Measurements from ENCODE around the gene MYOZ3.

MYOZ3 gene

GRCh38 chr5:150618163-150618562 lies 42.9 kb upstream of the MYOZ3 start:
- Histone ChIP-seq H3K9me3 (ENCODE audit: low read depth, low read length) (no peaks in the 10 kb centered on the region), H3K9ac (ENCODE audit: insufficient read length) (no peak overlapping the region), H3K36me3 (ENCODE audit: insufficient read depth, low read length) (no peaks in the 10 kb centered on the region), H3K4me3 (no peak overlapping the region), H3K27ac (no peak overlapping the region)
- TF ChIP-seq FOXP2 (optimal IDR thresholded peaks at IDR 0.05; ENCODE audit: control extremely low read depth, extremely low read length, insufficient read depth) (no peak), POLR2AphosphoS5 (IDR thresholded peaks at IDR 0.05; ENCODE audit: borderline replicate concordance, low read depth, low read length) (no peak), EZH2 (IDR thresholded peaks at IDR 0.05) (no peak)
- no peak for DNase-seq (ENCODE audit: low read depth, low spot score)

GRCh38 chr5:150618588-150619281 lies 42.3 kb upstream of the MYOZ3 start:
- no peak for DNase-seq (ENCODE audit: low read depth, low spot score)
- TF ChIP-seq FOXP2 (optimal IDR thresholded peaks at IDR 0.05; ENCODE audit: control extremely low read depth, extremely low read length, insufficient read depth), result no peak
- no peaks in the 10 kb centered on the region for H3K9me3 ChIP-seq (ENCODE audit: low read depth, low read length)
- H3K36me3 ChIP-seq (ENCODE audit: insufficient read depth, low read length), result no peaks in the 10 kb centered on the region
- H3K27ac ChIP-seq, result no peak overlapping the region
- no peak overlapping the region for H3K9ac ChIP-seq (ENCODE audit: insufficient read length)
- H3K4me3 ChIP-seq, result no peak overlapping the region

GRCh38 chr5:150619359-150620230 lies 41.5 kb upstream of the MYOZ3 start:
- H3K4me3 ChIP-seq, result no peak overlapping the region
- H3K9ac ChIP-seq (ENCODE audit: insufficient read length), result no peak overlapping the region
- DNase-seq (ENCODE audit: low read depth, low spot score), result no peak
- TF ChIP-seq FOXP2 (optimal IDR thresholded peaks at IDR 0.05; ENCODE audit: control extremely low read depth, extremely low read length, insufficient read depth), result no peak
- TF ChIP-seq EZH2 (IDR thresholded peaks at IDR 0.05), result no peak
- TF ChIP-seq POLR2AphosphoS5 (IDR thresholded peaks at IDR 0.05; ENCODE audit: borderline replicate concordance, low read depth, low read length), result no peak
- no peak overlapping the region for H3K27ac ChIP-seq
- no peaks in the 10 kb centered on the region for H3K9me3 ChIP-seq (ENCODE audit: low read depth, low read length)
- H3K36me3 ChIP-seq (ENCODE audit: insufficient read depth, low read length), result no peaks in the 10 kb centered on the region

- Histone ChIP-seq H3K27ac (no peak overlapping the region), H3K4me3 (no peak overlapping the region), H3K9ac (ENCODE audit: insufficient read length) (no peak overlapping the region), H3K9me3 (ENCODE audit: low read depth, low read length) (no peaks in the 10 kb centered on the region), H3K36me3 (ENCODE audit: insufficient read depth, low read length) (no peaks in the 10 kb centered on the region)
- DNase-seq (ENCODE audit: low read depth, low spot score), result no peak
- no peak for TF ChIP-seq FOXP2 (optimal IDR thresholded peaks at IDR 0.05; ENCODE audit: control extremely low read depth, extremely low read length, insufficient read depth)
Measured at GRCh38 chr5:150621301-150621700, 39.8 kb upstream of the MYOZ3 start.

GRCh38 chr5:150622157-150622556 lies 38.9 kb upstream of the MYOZ3 start:
- TF ChIP-seq POLR2AphosphoS5 (IDR thresholded peaks at IDR 0.05; ENCODE audit: borderline replicate concordance, low read depth, low read length) (no peak), FOXP2 (optimal IDR thresholded peaks at IDR 0.05; ENCODE audit: control extremely low read depth, extremely low read length, insufficient read depth) (no peak), EZH2 (IDR thresholded peaks at IDR 0.05) (no peak)
- Histone ChIP-seq H3K9ac (ENCODE audit: insufficient read length) (no peak overlapping the region), H3K27ac (no peak overlapping the region), H3K36me3 (ENCODE audit: insufficient read depth, low read length) (no peaks in the 10 kb centered on the region), H3K9me3 (ENCODE audit: low read depth, low read length) (no peaks in the 10 kb centered on the region), H3K4me3 (no peak overlapping the region)
- DNase-seq (ENCODE audit: low read depth, low spot score), result no peak

- Histone ChIP-seq H3K4me3 (no peak overlapping the region), H3K27ac (no peak overlapping the region), H3K36me3 (ENCODE audit: insufficient read depth, low read length) (no peaks in the 10 kb centered on the region), H3K9me3 (ENCODE audit: low read depth, low read length) (no peaks in the 10 kb centered on the region), H3K9ac (ENCODE audit: insufficient read length) (no peak overlapping the region)
- no peak for DNase-seq (ENCODE audit: low read depth, low spot score)
- TF ChIP-seq EZH2 (IDR thresholded peaks at IDR 0.05) (no peak), FOXP2 (optimal IDR thresholded peaks at IDR 0.05; ENCODE audit: control extremely low read depth, extremely low read length, insufficient read depth) (no peak)
Measured at GRCh38 chr5:150623152-150623877, 37.7 kb upstream of the MYOZ3 start.

- Histone ChIP-seq H3K27ac (no peak overlapping the region), H3K36me3 (ENCODE audit: insufficient read depth, low read length) (no peaks in the 10 kb centered on the region), H3K9ac (ENCODE audit: insufficient read length) (no peak overlapping the region), H3K4me3 (no peak overlapping the region), H3K9me3 (ENCODE audit: low read depth, low read length) (no peaks in the 10 kb centered on the region)
- TF ChIP-seq POLR2AphosphoS5 (IDR thresholded peaks at IDR 0.05; ENCODE audit: borderline replicate concordance, low read depth, low read length) (no peak), EZH2 (IDR thresholded peaks at IDR 0.05) (no peak), FOXP2 (optimal IDR thresholded peaks at IDR 0.05; ENCODE audit: control extremely low read depth, extremely low read length, insufficient read depth) (no peak)
- no peak for DNase-seq (ENCODE audit: low read depth, low spot score)
Measured at GRCh38 chr5:150623878-150624216, 37.2 kb upstream of the MYOZ3 start.

- H3K9ac ChIP-seq (ENCODE audit: insufficient read length), result peak overlapping the region; percentile 50
- no peak overlapping the region for H3K27ac ChIP-seq
- DNase-seq (ENCODE audit: low read depth, low spot score), result no peak
- H3K4me3 ChIP-seq, result peak overlapping the region; percentile 76
- H3K36me3 ChIP-seq (ENCODE audit: insufficient read depth, low read length), result no peaks in the 10 kb centered on the region
- TF ChIP-seq FOXP2 (optimal IDR thresholded peaks at IDR 0.05; ENCODE audit: control extremely low read depth, extremely low read length, insufficient read depth) (no peak), POLR2AphosphoS5 (IDR thresholded peaks at IDR 0.05; ENCODE audit: borderline replicate concordance, low read depth, low read length) (no peak), EZH2 (IDR thresholded peaks at IDR 0.05) (no peak)
- no peaks in the 10 kb centered on the region for H3K9me3 ChIP-seq (ENCODE audit: low read depth, low read length)
Measured at GRCh38 chr5:150624334-150625163, 36.5 kb upstream of the MYOZ3 start.

All from SK-N-MC (cell line).